ENCODE data around the gene MVB12B.

DNA sequence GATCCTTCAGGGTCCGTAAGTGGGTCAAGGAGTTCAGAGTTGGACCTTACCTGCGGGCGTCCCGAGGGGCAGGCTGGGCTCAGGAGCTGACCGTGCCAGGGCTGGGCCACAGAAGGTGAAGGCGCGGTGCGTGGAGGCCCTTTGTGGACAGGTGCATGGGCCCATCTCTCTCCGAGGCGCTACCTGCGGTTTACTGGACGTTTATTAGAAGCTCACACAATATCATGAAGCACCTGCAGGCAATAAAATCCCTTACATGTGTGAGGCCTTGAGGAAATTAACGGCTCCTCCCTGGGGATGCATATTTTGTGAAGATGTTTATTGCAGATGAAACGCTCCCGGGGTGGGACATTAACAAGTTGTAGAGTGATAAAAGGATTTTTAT lies 207.3 kb downstream of the MVB12B start:
- TF ChIP-seq, protein P1, sequence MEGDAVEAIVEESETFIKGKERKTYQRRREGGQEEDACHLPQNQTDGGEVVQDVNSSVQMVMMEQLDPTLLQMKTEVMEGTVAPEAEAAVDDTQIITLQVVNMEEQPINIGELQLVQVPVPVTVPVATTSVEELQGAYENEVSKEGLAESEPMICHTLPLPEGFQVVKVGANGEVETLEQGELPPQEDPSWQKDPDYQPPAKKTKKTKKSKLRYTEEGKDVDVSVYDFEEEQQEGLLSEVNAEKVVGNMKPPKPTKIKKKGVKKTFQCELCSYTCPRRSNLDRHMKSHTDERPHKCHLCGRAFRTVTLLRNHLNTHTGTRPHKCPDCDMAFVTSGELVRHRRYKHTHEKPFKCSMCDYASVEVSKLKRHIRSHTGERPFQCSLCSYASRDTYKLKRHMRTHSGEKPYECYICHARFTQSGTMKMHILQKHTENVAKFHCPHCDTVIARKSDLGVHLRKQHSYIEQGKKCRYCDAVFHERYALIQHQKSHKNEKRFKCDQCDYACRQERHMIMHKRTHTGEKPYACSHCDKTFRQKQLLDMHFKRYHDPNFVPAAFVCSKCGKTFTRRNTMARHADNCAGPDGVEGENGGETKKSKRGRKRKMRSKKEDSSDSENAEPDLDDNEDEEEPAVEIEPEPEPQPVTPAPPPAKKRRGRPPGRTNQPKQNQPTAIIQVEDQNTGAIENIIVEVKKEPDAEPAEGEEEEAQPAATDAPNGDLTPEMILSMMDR (IDR thresholded peaks at IDR 0.05; ENCODE audit: poor library complexity, severe bottlenecking), result no peak
- no peak for TF ChIP-seq EZH2 (IDR thresholded peaks at IDR 0.05; ENCODE audit: borderline replicate concordance, insufficient read depth, low read length, poor library complexity, severe bottlenecking)
